GM18505 (cell line): ENCODE data around the gene LCTL.

Source experiments
- ATAC-seq: cut with Tn5 transposase; IDR thresholded peaks from one replicate; pipeline ENCODE4 v1.9.1; 2021; ENCODE audit not compliant: unreplicated experiment
- POLR2A ChIP-seq: IDR thresholded peaks from 4 replicates; pipeline ENCODE4 v1.6.1; 2011; ENCODE audit warnings: borderline replicate concordance; ENCODE audit not compliant: insufficient read depth, insufficient read length; ENCODE audit errors: extremely low read depth

LCTL gene

DNA sequence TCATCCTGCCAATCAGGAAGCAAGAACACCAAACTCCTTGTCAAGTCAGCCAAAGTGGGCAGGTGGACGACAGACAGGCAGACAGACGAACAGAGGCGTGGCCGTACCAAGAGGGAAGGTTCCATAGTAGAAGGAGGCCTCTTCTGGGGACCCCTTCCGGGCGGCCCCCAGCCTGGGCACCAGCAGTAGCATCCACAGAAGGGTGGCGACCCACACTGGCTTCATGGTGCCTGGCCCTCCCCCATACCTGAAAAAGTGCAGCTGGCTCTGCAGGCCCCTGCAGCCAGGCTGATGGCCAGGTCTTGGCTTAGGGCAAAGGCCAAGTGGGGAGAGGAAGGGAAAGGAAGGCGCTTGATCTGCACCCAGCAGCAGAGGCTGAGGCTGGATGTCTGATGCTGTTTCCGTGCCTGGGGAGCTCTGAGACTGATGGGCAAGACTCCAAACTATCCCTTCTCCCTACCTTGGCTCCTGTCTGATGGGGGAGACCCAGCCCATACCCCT, 607 bp downstream of the LCTL start:
- no peak for ATAC-seq
- TF ChIP-seq POLR2A = no peak

DNA sequence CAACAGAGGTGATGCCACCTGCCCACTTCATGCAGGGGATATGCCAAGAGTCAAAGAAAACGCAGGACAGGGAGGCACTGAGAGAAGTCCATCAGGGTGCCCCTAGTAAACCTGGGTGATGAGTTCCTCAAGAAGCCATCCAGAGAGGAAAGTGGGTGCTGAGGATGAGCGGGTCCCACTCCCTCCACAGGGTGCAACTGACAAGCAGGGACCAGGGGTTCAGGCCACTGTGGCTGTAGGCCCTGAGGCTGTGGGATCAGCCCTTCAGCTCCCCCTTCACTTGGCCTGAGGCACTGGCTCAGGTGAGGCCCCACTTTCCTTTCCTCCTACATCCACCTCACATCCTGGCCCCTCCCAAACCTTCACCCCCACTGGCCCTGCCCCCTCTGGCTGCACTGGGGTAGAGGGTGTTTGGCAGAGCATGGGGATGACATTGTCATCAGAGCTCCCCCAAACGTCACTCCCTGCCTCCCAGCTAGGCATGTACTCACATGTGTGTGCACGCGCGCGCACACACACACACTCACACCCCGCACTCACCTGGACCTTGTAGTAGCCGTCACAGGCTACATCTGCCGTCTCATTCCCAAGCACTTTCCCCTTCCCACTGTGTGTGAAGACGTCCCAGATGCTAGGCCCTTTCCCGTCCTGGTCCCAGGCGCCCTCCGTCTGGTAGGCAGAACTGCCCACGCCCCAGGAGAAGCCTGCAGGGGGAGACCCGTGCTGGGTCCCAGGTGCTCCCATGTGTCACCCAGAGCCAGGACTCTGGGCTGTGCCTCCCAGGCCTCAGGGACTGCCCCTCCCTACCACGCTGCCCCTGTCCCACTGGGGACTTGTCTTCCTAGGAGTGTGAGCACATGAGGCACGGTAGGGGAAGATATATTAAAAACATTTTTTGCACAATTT, 1.4 kb downstream of the LCTL start:
- no peak for ATAC-seq
- no peak for TF ChIP-seq POLR2A

DNA sequence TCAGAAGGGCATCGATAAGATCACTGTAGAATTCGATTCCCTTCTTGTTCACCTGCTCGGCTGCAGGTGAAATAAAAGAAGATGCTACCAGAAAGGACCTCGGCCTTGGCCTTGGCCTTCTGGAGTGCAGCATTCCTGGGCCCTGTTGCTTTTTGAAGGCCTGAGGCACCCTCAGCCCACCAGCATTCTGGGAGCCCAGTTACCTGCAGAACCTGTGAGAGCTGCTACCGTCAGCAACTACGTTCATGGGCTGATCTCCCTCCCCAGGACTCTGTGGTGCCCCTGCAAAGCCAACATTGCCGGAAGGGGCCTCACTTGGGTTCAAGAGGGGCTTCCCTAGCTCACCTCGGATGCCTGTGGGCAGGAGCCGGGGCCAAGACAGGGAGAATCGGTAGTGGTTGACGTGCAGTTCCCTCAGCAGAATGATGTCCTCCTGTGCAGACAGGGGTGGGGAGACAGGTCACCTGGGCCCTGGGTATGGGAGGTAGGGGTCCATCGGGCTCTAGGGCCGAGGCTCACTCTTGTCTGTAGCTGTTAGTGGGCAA, 2.2 kb downstream of the LCTL start:
- no peak for ATAC-seq
- no peak for TF ChIP-seq POLR2A

DNA sequence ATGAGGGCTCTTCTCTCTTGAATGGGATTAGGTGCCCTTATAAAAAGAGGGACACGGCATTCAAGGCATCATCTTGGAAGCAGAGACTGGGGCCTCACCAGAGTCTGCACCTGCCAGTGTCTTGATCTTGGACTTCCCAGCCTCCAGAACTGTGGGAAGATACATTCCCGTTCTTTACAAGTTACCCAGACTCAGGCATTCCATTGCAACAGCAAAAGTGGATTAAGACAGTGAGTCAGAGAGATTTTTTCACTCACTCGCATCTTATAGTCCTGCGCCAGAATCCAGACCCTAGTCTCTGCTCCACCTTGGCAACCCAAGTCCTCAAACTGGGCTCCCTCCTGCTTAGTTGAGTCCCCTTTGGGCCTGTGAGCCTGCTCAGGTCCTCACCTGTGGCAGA, 2.7 kb downstream of the LCTL start:
- no peak for ATAC-seq
- no peak for TF ChIP-seq POLR2A

DNA sequence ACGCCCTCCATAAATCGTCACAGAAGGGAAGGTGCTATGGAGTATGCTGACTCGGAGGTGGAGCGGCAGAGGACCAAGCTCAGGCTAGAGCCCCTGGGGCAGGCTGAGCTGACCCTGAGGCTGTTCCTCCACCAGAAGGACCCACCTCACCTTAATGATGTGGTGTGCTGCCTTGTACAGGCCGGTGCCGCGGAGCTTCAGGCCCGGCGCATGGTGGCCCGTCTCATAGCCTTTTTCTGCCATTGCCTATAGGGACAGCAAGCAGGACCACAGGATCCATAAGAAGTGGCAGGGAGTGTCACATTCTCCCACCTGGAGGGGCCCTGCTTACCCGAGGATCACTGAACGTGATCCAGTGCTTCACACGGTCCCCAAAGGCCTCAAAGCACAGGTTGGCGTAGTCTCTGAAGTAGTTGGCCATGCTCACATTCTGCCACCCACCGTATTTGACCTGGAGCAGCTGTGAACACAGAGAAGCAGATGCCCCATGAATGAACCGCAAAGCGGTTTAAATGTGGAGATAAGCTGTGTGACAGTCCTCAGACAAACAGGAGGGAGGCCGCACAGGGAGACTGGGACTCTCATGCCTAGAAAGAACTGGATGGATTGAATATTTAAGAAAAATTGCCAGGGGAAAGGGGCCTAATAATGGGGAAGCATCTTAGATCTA, 4.8 kb downstream of the LCTL start:
- no peak for TF ChIP-seq POLR2A
- no peak for ATAC-seq

DNA sequence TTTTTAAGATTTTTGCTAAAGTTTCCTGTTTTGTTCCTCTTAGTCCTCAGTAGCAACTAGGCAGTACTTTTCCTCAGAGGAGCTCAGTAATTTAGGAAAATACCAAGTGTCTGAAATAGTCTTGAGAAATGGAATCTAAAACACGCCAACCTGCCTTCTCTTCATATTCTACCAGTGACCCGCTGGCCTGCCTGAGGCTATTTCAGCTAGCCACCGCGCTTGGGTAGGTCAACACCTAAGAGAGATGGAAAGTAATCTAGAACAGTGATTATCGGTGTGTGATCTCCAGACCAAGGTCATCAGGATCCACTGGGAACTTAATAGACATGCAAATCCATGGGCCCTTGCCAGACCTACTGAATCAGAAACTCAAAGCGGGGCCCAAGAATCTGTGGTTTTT, 7.5 kb downstream of the LCTL start:
- TF ChIP-seq POLR2A = no peak
- ATAC-seq = no peak

DNA sequence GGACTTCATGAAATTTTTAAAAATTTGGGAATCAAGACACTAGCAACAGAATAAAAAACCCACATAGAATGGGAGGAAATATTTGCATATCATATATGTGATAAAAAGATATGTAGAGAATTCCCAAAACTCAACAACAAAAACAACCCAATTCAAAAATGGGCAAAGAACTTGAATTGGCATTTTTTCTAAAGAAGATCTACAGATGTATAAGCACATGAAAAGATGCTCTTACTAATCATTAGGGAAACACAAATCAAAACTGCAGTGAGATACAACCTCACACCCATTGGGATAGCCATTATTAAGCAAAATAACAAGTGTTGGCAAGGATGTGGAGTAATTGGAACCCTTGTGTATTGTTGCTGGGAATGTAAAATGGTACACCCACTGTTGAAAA, 10.1 kb downstream of the LCTL start:
- ATAC-seq = no peak

DNA sequence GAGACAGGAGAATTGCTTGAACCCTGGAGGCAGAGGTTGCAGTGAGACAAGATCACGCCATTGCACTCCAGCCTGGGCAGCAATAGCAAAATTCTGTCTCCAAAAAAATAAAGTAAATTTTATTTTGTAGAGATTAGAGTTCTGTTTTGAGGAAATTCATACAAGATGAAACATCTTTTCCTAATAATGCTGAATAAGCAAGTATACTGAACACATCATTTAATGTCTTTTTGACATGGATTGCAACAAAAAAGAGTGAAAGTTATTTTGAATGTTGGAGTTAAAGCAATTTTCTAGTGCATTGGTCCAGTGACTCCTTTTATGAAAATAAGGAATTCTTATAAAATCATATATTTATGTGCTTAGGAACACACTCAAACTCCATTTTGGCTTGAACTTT, 20.5 kb downstream of the LCTL start:
- ATAC-seq = no peak
- TF ChIP-seq POLR2A = no peak

More for the DNA sequence above, 10.1 kb downstream of the LCTL start:
- no peak for TF ChIP-seq POLR2A

DNA sequence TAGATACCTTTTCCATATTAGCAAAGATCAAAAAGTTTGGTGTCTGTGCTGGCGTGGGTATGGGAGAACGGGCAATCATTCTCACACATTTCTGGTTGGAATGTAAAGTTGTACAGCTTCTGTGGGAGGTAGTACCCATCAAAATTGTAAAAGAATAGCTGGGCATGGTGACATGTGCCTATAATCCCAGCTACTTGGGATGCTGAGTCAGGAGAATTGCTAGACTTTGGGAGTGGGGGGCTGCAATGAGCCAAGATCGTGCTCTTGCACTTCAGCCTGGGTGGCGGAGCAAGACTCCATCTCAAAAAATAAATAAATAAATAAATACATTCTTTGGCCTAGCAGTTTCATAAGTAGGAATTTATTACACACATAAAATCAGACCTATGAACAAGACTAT, 22.9 kb downstream of the LCTL start:
- ATAC-seq = no peak
- no peak for TF ChIP-seq POLR2A

DNA sequence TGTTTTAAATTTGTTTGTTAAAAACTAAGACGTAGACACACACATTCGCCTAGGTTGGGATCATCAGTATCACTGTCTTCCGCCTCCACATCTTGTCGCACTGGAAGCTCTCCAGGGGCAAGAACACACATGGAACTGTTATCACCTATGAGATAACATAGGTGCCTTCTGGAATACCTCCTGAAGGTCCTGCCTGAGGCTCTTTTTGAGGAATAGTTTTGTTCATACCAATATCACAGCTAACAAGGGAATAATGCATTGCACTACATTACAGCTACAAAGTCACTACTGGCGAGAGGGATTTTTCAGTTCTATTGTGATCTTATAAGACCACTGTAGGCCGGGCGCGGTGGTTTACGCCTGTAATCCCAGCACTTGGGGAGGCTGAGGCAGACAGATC, 30.7 kb downstream of the LCTL start:
- TF ChIP-seq POLR2A = no peak
- no peak for ATAC-seq

DNA sequence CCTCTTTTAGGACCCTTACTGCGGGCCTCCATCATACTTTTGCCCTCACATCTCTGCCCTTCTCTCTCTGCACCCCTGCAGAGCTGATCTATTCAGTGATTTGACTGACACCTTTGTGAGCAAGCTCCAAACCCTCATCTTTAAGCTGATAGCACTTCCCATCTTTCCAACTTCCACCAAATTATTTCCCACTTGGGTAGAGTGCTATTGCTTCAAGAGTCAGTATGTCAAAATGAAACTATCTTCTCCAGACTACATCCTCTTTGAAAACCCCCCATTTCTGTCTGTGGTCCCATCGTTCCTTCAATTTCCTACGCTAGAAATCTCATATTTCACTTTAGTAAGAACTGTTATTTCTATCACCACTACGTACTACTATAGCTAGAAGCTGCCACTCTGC, 41.0 kb downstream of the LCTL start:
- no peak for ATAC-seq

DNA sequence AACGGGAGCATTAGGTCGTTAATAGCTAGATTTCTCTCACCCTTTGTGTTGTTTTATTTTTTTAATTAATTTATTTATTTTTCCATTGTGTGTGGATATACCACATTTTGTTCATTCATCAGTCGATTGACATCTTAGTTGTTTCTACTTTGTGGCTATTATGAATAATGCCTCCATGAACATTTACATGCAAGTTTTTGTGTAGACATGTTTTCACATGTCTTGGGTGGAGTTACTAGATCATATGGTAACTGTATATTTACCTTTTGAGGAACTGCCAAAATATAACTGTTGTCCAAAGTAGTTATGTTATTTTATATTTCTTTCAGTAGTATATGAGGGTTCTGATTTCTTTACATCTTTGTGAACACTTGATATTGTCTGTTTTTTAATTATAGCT, 41.9 kb downstream of the LCTL start:
- ATAC-seq = no peak
- no peak for TF ChIP-seq POLR2A

More for the DNA sequence above, 41.0 kb downstream of the LCTL start:
- no peak for TF ChIP-seq POLR2A

DNA sequence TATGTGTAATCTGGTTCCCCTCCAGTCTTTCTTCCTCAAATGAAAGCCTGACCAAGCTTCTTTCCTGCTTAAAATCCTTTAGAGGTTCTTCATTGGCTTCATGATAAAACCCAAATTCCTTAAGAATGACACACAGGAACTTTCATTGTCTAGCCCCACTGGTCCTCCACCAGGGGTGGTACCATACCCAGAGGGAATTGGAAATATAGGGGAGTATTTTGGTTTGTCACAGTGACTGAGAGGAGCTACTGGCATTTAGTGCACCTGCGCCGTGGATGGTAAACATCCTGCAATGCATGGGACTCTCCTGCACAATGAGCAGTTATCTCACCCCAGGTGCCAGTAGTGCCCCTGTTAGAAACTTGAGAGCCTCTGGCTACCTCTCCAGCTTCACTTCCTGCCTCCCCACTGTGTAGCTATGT, 49.9 kb downstream of the LCTL start:
- ATAC-seq = no peak
- TF ChIP-seq POLR2A = no peak
